Measurements from ENCODE around the gene AP4E1.
"Not testable (repeated sequence)": the region's sequence is repeated elsewhere in the genome, so short reads cannot be mapped to it uniquely, and the experiment has no call there.

Gene AP4E1

GRCh38 chr15:51006336-51006985 lies 98.0 kb downstream of the AP4E1 start:
- Mint-ChIP-seq H3K36me3 (peaks cover 72% of the 10 kb centered on the region), H3K27me3 (no peaks in the 10 kb centered on the region), H3K9me3 (peaks cover 12% of the 10 kb centered on the region), H3K4me1 (no peaks in the 10 kb centered on the region), H3K4me3 (no peak overlapping the region), H3K27ac (no peak overlapping the region)
- ATAC-seq, result no peak

DNA sequence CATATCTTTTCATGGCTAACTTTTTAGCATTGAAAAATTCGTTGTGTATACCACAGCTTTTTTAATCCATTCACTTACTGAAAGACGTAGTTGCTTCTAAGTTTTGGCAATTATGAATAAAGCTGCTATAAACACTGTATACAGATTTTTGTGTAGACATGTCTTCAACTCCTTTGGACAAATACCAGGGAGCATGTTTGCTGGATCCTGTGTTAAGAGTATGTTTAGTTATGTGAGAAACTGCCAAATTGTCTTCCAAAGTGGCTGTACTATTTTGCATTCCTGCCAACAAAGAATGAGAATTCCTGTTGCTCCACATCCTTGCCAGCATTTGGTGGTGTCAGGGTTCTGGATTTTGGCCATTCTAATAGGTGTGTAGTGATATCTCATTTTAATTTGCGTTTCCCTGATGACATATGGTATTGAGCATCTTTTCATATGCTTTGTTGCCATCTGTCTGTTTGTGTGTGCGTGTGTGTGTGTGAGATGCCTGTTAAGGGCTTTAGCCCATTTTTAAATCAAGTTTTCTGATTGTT lies 98.7 kb downstream of the AP4E1 start:
- H3K36me3 Mint-ChIP-seq, result peaks cover 67% of the 10 kb centered on the region
- H3K4me1 Mint-ChIP-seq, result no peaks in the 10 kb centered on the region
- no peak overlapping the region for H3K4me3 Mint-ChIP-seq
- no peaks in the 10 kb centered on the region for H3K27me3 Mint-ChIP-seq
- no peak for ATAC-seq
- no peak overlapping the region for H3K27ac Mint-ChIP-seq
- H3K9me3 Mint-ChIP-seq, result peaks cover 12% of the 10 kb centered on the region

DNA sequence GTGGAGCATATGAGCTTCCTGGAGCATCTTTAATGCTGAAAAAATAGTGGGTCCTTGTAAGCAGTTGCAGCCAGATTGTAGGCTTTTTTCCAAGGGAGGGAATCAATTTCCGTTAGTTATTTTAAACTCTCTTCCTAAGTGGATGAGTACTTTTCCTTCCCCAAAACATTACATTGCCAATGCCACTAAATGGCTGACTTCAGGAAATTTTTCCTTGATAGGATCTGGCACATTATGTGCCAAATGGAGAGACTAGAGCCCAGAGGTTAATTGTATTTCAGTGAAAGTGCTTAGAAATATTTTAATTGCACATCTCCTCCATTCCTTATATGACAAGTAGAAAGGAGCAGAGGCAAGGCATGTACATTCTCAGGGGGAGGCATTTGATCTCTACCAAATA lies 102.7 kb downstream of the AP4E1 start:
- Mint-ChIP-seq H3K27me3 (no peaks in the 10 kb centered on the region), H3K9me3 (peaks cover 12% of the 10 kb centered on the region), H3K27ac (no peak overlapping the region), H3K36me3 (peaks cover 57% of the 10 kb centered on the region), H3K4me1 (no peaks in the 10 kb centered on the region), H3K4me3 (no peak overlapping the region)
- no peak for ATAC-seq

DNA sequence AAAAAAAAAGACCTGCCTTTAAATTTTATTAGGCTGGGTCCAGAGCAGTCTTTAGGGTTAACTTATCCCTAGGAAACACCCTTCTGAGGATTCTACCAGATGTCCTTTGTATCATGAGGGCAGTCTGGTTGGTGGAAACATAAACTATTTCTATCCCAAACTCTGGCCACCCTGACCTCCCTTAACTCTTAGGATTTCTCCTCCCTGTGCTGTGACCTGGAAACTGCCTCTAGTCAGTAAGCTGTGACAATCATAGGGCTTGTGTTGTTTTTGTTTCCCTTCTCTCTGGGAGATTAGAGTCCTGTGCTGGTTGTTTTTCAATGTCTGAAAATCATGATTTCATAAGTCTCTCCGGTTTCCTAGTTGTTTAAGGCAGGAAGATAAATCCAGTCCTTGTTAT lies 108.1 kb downstream of the AP4E1 start:
- no peaks in the 10 kb centered on the region for H3K4me1 Mint-ChIP-seq
- ATAC-seq, result no peak
- no peak overlapping the region for H3K4me3 Mint-ChIP-seq
- peaks cover 35% of the 10 kb centered on the region for H3K36me3 Mint-ChIP-seq
- no peak overlapping the region for H3K27ac Mint-ChIP-seq
- no peaks in the 10 kb centered on the region for H3K27me3 Mint-ChIP-seq
- H3K9me3 Mint-ChIP-seq, result peaks cover 8% of the 10 kb centered on the region

GRCh38 chr15:51022206-51022605 lies 113.7 kb downstream of the AP4E1 start:
- Mint-ChIP-seq H3K36me3 (peaks cover 40% of the 10 kb centered on the region), H3K27me3 (no peaks in the 10 kb centered on the region), H3K4me3 (no peak overlapping the region), H3K4me1 (no peaks in the 10 kb centered on the region), H3K9me3 (peaks cover 8% of the 10 kb centered on the region), H3K27ac (no peak overlapping the region)
- no peak for ATAC-seq

DNA sequence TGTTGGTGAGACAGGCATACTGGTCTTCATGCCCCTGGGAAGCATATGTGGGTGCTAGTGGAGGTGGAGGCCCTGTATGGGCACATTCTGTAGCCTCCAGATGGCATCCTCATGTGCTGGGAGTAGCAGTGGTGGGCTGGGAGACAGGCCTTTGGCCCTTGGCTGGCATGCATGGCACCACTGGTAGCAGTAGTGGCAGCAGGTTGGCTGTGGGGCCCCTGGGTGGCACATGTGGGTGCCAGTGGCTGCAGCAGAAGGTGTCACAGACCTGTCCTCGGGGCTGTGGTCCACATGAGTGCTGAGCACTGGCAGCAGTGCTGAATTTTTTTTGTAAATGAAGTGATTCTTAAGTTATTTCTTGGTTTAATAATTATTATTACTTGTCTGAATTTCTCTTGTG lies 115.0 kb downstream of the AP4E1 start:
- Mint-ChIP-seq H3K4me3 (no peak overlapping the region), H3K36me3 (peaks cover 46% of the 10 kb centered on the region), H3K27me3 (no peaks in the 10 kb centered on the region), H3K4me1 (no peaks in the 10 kb centered on the region), H3K9me3 (peaks cover 8% of the 10 kb centered on the region), H3K27ac (no peak overlapping the region)
- no peak for ATAC-seq

DNA sequence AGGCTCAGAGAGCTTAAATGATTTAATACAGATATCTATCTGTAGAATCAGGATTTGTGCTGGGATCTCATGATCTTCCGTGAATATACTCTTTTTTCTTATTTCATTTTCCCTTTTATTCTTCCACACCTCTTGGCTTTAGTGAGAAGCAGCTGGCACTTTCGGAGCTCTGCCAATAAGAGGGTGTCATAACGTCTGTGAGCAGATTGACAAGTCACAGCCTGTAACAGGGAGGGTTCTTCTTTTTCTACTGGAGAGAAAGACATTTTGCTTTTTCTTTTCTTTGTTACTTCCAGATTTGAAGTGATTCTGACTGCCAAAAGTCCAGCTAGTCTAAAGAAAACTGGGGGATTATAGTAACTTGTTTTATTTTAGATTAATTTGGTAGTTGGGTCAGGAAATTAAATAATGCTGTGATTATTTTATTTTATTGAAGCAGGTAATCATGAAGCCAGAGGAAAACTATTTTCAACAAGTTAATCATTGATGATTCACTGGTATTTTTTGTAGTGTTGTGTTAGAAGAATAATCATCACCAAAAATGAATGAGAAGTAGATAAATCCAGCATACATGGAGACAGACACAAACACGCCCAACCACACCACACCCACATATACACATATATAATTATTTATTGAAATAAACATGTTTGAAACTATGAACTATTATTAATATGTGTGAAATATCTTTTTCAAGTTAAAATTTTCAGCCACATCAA lies 116.4 kb downstream of the AP4E1 start:
- Mint-ChIP-seq H3K27me3 (no peaks in the 10 kb centered on the region), H3K36me3 (peaks cover 34% of the 10 kb centered on the region), H3K9me3 (peaks cover under 1% of the 10 kb centered on the region), H3K4me3 (no peak overlapping the region), H3K4me1 (no peaks in the 10 kb centered on the region), H3K27ac (no peak overlapping the region)
- no peak for ATAC-seq

- H3K4me3 Mint-ChIP-seq, result no peak overlapping the region
- no peaks in the 10 kb centered on the region for H3K9me3 Mint-ChIP-seq
- no peak overlapping the region for H3K27ac Mint-ChIP-seq
- no peaks in the 10 kb centered on the region for H3K4me1 Mint-ChIP-seq
- H3K27me3 Mint-ChIP-seq, result no peaks in the 10 kb centered on the region
- ATAC-seq, result no peak
- H3K36me3 Mint-ChIP-seq, result peaks cover 28% of the 10 kb centered on the region
Observed at GRCh38 chr15:51025454-51025846, 117.0 kb downstream of the AP4E1 start.

DNA sequence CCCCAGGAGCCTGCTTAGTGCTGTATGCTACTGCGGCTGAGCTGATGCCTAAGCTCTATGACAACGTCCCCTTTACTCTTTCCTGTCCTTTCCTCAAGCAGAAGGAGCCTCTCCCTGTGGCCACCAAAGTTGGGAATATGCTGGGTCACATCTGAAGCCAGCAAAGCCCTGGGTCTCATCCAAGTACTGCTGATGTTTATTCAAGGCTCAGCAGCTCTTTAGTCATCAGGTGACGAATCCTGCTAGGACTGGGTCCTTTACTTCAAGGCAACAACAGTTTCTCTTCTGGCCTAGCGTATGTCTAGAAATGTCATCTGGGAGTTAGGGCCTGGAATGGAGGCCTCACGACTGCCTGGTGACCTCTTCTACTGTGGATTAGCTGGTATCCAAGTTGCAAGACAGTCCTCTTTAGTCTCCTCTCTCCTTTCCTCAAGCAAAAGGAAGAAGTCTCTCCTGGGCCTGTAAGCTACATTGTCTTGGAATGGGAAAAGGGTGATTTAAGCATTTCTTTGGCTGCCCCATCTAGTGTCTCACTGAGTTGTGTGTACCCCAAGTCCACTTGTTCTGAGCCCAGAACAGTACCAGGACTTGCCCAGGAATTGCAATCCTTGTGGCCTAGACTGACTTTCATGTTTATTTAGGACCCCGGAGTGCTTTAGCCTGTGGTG lies 122.3 kb downstream of the AP4E1 start:
- no peak for ATAC-seq
- no peaks in the 10 kb centered on the region for H3K27me3 Mint-ChIP-seq
- H3K4me1 Mint-ChIP-seq, result no peaks in the 10 kb centered on the region
- no peak overlapping the region for H3K27ac Mint-ChIP-seq
- H3K4me3 Mint-ChIP-seq, result no peak overlapping the region
- H3K36me3 Mint-ChIP-seq, result peaks cover 6% of the 10 kb centered on the region
- H3K9me3 Mint-ChIP-seq, result no peaks in the 10 kb centered on the region

GRCh38 chr15:51037474-51037873 lies 129.0 kb downstream of the AP4E1 start:
- H3K9me3 Mint-ChIP-seq, H3K4me3 Mint-ChIP-seq, H3K36me3 Mint-ChIP-seq, H3K4me1 Mint-ChIP-seq, H3K27ac Mint-ChIP-seq, H3K27me3 Mint-ChIP-seq, ATAC-seq: not testable (repeated sequence)

- Mint-ChIP-seq H3K27ac (no peak overlapping the region), H3K27me3 (no peaks in the 10 kb centered on the region), H3K36me3 (peaks cover 6% of the 10 kb centered on the region), H3K4me1 (no peaks in the 10 kb centered on the region), H3K4me3 (no peak overlapping the region), H3K9me3 (no peaks in the 10 kb centered on the region)
- no peak for ATAC-seq
Observed at GRCh38 chr15:51038162-51038973, 129.9 kb downstream of the AP4E1 start.

- Mint-ChIP-seq H3K9me3 (no peaks in the 10 kb centered on the region), H3K27me3 (no peaks in the 10 kb centered on the region), H3K4me1 (no peaks in the 10 kb centered on the region), H3K27ac (no peak overlapping the region), H3K4me3 (no peak overlapping the region), H3K36me3 (peaks cover 6% of the 10 kb centered on the region)
- no peak for ATAC-seq
Observed at GRCh38 chr15:51038974-51039319, 130.5 kb downstream of the AP4E1 start.

DNA sequence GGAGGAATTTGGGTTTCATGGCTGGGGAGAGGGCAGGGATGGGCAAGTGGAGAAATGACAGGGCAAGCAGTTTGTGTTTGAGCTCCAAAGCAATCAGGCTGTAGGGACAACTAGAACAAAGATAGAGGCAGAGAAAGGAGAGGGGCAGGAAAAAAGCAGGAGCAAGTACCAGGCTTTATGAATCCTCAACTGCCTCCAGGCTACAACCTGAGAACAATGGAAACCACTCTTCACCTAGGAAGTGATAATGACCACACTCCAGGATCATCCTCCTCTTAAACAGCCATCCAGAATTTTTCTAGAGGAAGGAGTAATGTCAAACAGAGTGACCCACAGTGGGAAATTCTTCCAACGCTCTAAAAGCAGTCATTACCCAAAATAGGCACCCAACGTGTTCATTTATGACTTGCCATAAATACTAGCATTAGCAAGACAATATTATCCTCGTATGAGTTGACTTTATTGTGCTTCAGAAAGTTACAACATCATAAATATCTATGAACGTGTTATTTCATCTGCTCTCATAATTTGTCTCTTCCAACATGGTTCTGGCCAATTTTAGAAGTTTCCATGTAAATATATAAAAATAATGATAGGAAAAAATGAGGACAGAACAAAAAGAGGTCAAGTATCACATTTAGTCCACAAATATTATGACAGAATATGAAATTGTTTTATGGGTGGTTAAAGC lies 135.7 kb downstream of the AP4E1 start:
- H3K36me3 Mint-ChIP-seq, result no peaks in the 10 kb centered on the region
- H3K27me3 Mint-ChIP-seq, result no peaks in the 10 kb centered on the region
- no peak overlapping the region for H3K4me3 Mint-ChIP-seq
- ATAC-seq, result no peak
- peaks cover 10% of the 10 kb centered on the region for H3K4me1 Mint-ChIP-seq
- H3K9me3 Mint-ChIP-seq, result no peaks in the 10 kb centered on the region
- no peak overlapping the region for H3K27ac Mint-ChIP-seq

GRCh38 chr15:51046016-51046415 lies 137.5 kb downstream of the AP4E1 start:
- H3K27me3 Mint-ChIP-seq, result no peaks in the 10 kb centered on the region
- H3K4me1 Mint-ChIP-seq, result peaks cover 12% of the 10 kb centered on the region
- no peaks in the 10 kb centered on the region for H3K36me3 Mint-ChIP-seq
- H3K27ac Mint-ChIP-seq, result no peak overlapping the region
- ATAC-seq, result no peak
- H3K9me3 Mint-ChIP-seq, result no peaks in the 10 kb centered on the region
- no peak overlapping the region for H3K4me3 Mint-ChIP-seq

All from stimulated activated memory B cell treated with anti-CD40 and anti-IgM and Interleukin-4, amounts not matched to agents 10 μg/mL and 1 μg/mL and 100 μg/mL, for 72 hours (primary cell).